Measurements from ENCODE around the gene SLC44A5. TPM values are rescaled to one million over a fixed set of nuclear protein-coding genes. Genes with fewer than 3 reads are reported as not detected.

SLC44A5 gene
- total and polyA plus RNA-seq, 2 experiments from 2014 or later: 3.3 to 11.7 TPM

GRCh38 chr1:75579046-75579445 lies 31.9 kb downstream of the SLC44A5 start (continued):
- TF ChIP-seq ZNF114 (CRISPR knock-in tag; IDR thresholded peaks at IDR 0.05) (no peak), STAT1 (IDR thresholded peaks at IDR 0.05; ENCODE audit: unreplicated experiment) (no peak), JUNB (IDR thresholded peaks at IDR 0.05; ENCODE audit: unreplicated experiment) (no peak), NANOG (IDR thresholded peaks at IDR 0.05; ENCODE audit: borderline replicate concordance) (no peak), POLR2AphosphoS5 (IDR thresholded peaks at IDR 0.05; ENCODE audit: low read depth) (no peak), EZH2 (IDR thresholded peaks at IDR 0.05; ENCODE audit: low read depth, unreplicated experiment) (no peak)
- TF ChIP-seq, protein P1, sequence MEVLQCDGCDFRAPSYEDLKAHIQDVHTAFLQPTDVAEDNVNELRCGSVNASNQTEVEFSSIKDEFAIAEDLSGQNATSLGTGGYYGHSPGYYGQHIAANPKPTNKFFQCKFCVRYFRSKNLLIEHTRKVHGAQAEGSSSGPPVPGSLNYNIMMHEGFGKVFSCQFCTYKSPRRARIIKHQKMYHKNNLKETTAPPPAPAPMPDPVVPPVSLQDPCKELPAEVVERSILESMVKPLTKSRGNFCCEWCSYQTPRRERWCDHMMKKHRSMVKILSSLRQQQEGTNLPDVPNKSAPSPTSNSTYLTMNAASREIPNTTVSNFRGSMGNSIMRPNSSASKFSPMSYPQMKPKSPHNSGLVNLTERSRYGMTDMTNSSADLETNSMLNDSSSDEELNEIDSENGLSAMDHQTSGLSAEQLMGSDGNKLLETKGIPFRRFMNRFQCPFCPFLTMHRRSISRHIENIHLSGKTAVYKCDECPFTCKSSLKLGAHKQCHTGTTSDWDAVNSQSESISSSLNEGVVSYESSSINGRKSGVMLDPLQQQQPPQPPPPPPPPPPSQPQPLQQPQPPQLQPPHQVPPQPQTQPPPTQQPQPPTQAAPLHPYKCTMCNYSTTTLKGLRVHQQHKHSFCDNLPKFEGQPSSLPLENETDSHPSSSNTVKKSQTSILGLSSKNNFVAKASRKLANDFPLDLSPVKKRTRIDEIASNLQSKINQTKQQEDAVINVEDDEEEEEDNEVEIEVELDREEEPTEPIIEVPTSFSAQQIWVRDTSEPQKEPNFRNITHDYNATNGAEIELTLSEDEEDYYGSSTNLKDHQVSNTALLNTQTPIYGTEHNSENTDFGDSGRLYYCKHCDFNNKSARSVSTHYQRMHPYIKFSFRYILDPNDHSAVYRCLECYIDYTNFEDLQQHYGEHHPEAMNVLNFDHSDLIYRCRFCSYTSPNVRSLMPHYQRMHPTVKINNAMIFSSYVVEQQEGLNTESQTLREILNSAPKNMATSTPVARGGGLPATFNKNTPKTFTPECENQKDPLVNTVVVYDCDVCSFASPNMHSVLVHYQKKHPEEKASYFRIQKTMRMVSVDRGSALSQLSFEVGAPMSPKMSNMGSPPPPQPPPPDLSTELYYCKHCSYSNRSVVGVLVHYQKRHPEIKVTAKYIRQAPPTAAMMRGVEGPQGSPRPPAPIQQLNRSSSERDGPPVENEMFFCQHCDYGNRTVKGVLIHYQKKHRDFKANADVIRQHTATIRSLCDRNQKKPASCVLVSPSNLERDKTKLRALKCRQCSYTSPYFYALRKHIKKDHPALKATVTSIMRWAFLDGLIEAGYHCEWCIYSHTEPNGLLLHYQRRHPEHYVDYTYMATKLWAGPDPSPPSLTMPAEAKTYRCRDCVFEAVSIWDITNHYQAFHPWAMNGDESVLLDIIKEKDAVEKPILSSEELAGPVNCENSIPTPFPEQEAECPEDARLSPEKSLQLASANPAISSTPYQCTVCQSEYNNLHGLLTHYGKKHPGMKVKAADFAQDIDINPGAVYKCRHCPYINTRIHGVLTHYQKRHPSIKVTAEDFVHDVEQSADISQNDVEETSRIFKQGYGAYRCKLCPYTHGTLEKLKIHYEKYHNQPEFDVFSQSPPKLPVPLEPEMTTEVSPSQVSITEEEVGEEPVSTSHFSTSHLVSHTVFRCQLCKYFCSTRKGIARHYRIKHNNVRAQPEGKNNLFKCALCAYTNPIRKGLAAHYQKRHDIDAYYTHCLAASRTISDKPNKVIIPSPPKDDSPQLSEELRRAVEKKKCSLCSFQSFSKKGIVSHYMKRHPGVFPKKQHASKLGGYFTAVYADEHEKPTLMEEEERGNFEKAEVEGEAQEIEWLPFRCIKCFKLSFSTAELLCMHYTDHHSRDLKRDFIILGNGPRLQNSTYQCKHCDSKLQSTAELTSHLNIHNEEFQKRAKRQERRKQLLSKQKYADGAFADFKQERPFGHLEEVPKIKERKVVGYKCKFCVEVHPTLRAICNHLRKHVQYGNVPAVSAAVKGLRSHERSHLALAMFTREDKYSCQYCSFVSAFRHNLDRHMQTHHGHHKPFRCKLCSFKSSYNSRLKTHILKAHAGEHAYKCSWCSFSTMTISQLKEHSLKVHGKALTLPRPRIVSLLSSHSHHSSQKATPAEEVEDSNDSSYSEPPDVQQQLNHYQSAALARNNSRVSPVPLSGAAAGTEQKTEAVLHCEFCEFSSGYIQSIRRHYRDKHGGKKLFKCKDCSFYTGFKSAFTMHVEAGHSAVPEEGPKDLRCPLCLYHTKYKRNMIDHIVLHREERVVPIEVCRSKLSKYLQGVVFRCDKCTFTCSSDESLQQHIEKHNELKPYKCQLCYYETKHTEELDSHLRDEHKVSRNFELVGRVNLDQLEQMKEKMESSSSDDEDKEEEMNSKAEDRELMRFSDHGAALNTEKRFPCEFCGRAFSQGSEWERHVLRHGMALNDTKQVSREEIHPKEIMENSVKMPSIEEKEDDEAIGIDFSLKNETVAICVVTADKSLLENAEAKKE (CRISPR knock-in tag; IDR thresholded peaks at IDR 0.05): no peak

DNA sequence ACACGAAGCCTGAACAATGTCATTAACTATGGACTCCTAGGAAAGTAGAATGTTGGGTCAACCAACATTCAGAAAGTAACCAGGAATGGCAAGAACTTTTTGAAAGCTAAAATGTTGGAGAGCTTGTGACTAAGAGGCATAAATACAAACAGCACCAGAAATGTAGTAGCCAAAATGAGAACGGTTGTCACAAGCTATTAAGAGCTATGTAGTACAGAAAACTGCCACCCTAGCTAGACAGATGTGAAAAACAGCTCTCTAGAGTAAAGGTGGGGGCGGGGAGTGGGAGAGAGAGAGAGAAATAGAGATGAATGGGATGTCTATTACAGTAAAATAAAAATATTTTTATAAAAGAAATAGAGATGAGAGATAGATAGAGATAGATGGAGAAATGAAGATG lies 35.1 kb downstream of the SLC44A5 start:
- Mint-ChIP-seq H3K36me3 (ENCODE audit: low read depth) (no peaks in the 10 kb centered on the region), H3K27ac (no peak overlapping the region), H3K27me3 (ENCODE audit: insufficient read depth, low read depth, poor library complexity) (no peaks in the 10 kb centered on the region), H3K4me3 (no peak overlapping the region), H3K4me1 (no peaks in the 10 kb centered on the region), H3K9me3 (no peaks in the 10 kb centered on the region)
- no peaks in the 10 kb centered on the region for H3F3A ChIP-seq (replicated peaks; ENCODE audit: low read depth)
- H3K4me2 ChIP-seq: no peak overlapping the region
- no peak overlapping the region for H2AFZ ChIP-seq
- H3K9me2 ChIP-seq (ENCODE audit: insufficient read depth): no peaks in the 10 kb centered on the region
- no peak for ATAC-seq
- H3K36me3 ChIP-seq (ENCODE audit: insufficient read depth): no peaks in the 10 kb centered on the region
- H3K27me3 ChIP-seq (ENCODE audit: insufficient read depth): no peaks in the 10 kb centered on the region
- no peak overlapping the region for H3K27ac ChIP-seq (ENCODE audit: low read depth)
- no peaks in the 10 kb centered on the region for H3K79me2 ChIP-seq (replicated peaks; ENCODE audit: insufficient read depth)
- H4K20me1 ChIP-seq (replicated peaks; ENCODE audit: insufficient read depth): no peaks in the 10 kb centered on the region
- no peak for DNase-seq (ENCODE audit: low spot score)
- H3K4me1 ChIP-seq (ENCODE audit: insufficient read depth): no peaks in the 10 kb centered on the region
- no peak overlapping the region for H3K4me3 ChIP-seq
- TF ChIP-seq EZH2 (IDR thresholded peaks at IDR 0.05; ENCODE audit: low read depth, unreplicated experiment) (no peak), CREB1 (CRISPR knock-in tag; IDR thresholded peaks at IDR 0.05; ENCODE audit: low read depth) (no peak), EZH2phosphoT487 (IDR thresholded peaks at IDR 0.05; ENCODE audit: unreplicated experiment) (no peak)
- TF ChIP-seq, protein P2, sequence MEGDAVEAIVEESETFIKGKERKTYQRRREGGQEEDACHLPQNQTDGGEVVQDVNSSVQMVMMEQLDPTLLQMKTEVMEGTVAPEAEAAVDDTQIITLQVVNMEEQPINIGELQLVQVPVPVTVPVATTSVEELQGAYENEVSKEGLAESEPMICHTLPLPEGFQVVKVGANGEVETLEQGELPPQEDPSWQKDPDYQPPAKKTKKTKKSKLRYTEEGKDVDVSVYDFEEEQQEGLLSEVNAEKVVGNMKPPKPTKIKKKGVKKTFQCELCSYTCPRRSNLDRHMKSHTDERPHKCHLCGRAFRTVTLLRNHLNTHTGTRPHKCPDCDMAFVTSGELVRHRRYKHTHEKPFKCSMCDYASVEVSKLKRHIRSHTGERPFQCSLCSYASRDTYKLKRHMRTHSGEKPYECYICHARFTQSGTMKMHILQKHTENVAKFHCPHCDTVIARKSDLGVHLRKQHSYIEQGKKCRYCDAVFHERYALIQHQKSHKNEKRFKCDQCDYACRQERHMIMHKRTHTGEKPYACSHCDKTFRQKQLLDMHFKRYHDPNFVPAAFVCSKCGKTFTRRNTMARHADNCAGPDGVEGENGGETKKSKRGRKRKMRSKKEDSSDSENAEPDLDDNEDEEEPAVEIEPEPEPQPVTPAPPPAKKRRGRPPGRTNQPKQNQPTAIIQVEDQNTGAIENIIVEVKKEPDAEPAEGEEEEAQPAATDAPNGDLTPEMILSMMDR (conservative IDR thresholded peaks at IDR 0.05; ENCODE audit: low read depth in 2 of 2): no peak
